SK-N-SH (cell line): ENCODE measurements around the gene EPHA6. TPM values are rescaled to one million over a fixed set of nuclear protein-coding genes. Genes with fewer than 3 reads are reported as not detected.

Experiments
- CTCF ChIA-PET: fragments of 300-600, 350-600 bp; formaldehyde crosslinking; extraction: SDS; loops from one replicate; lab custom pipeline; 2021; lab: Yijun Ruan, JAX
- POLR2A ChIA-PET: fragments of 350-600 bp; sonication (Branson Sonifier 250); formaldehyde crosslinking; extraction: SDS; loops from one replicate; lab custom pipeline; 2020; ENCODE audit warnings: antibody characterized with exemption, inconsistent platforms; lab: Yijun Ruan, JAX
- DNase-seq: peaks from one replicate; pipeline ENCODE4 v3.0.0; 2012
- H2AFZ ChIP-seq: fragments of 200-600 bp; sonication (generic); 2 replicates; pipeline ENCODE4 v1.8.1; 2016; ENCODE audit warnings: antibody characterized with exemption, mild to moderate bottlenecking, low read depth
- H3F3A ChIP-seq: fragments of 200-600 bp; sonication (generic); replicated peaks from 2 replicates; pipeline ENCODE3; 2016; ENCODE audit warnings: antibody characterized with exemption, mild to moderate bottlenecking; ENCODE audit not compliant: insufficient read depth
- H3K27ac ChIP-seq, 2 experiments: fragments of 200-500 bp in 1 of 2; fragments of 200-600 bp in 1 of 2; sonication (Bioruptor generic) in 1 of 2; sonication (generic), shearing (Covaris generic) in 1 of 2; 2 replicates each; pipeline versions ENCODE4 v1.5.1 to v1.6.1; 2014 to 2016; ENCODE audit warnings: low read depth in 2 of 2, inconsistent platforms in 1 of 2, low read length in 1 of 2, mild to moderate bottlenecking in 1 of 2, mixed read lengths in 1 of 2
- H3K27me3 ChIP-seq: fragments of 200-600 bp; sonication (generic), shearing (Covaris generic); 2 replicates; pipeline ENCODE4 v1.6.1; 2016; ENCODE audit warnings: mixed run types; ENCODE audit not compliant: insufficient read depth
- H3K36me3 ChIP-seq, 2 experiments: fragments of 200-500 bp in 1 of 2; fragments of 200-600 bp in 1 of 2; sonication (Bioruptor generic) in 1 of 2; sonication (generic) in 1 of 2; replicated peaks in 1 of 2; 2 replicates each; pipeline versions ENCODE3 to v1.5.1; 2014 to 2016; ENCODE audit warnings: low read length in 1 of 2, mild to moderate bottlenecking in 1 of 2; ENCODE audit not compliant: insufficient read depth in 2 of 2, control insufficient read depth in 1 of 2
- H3K4me1 ChIP-seq, 2 experiments: fragments of 200-500 bp in 1 of 2; fragments of 200-600 bp in 1 of 2; sonication (Bioruptor generic) in 1 of 2; sonication (generic), shearing (Covaris generic) in 1 of 2; 2 replicates each; pipeline versions ENCODE4 v1.5.1 to v1.6.1; 2014 to 2016; ENCODE audit warnings: low read depth in 1 of 2, low read length in 1 of 2, mixed run types in 1 of 2; ENCODE audit not compliant: insufficient read depth in 2 of 2, control insufficient read depth in 1 of 2
- H3K4me2 ChIP-seq: fragments of 200-600 bp; sonication (generic), shearing (Covaris generic); 2 replicates; pipeline ENCODE4 v1.6.1; 2017; ENCODE audit warnings: mixed run types
- H3K4me3 ChIP-seq, 2 experiments: fragments of 200-500 bp in 1 of 2; fragments of 200-600 bp in 1 of 2; sonication (Bioruptor generic) in 1 of 2; sonication (generic), shearing (Covaris generic) in 1 of 2; 2 replicates each; pipeline versions ENCODE4 v1.5.1 to v1.8.1; 2014 to 2016; ENCODE audit warnings: low read depth in 2 of 2, inconsistent platforms in 1 of 2, low read length in 1 of 2, mild to moderate bottlenecking in 1 of 2, mixed read lengths in 1 of 2, moderate library complexity in 1 of 2
- H3K79me2 ChIP-seq: fragments of 200-600 bp; sonication (generic); 2 replicates; pipeline ENCODE4 v1.8.1; 2017; ENCODE audit warnings: mild to moderate bottlenecking; ENCODE audit not compliant: insufficient read depth
- H3K9ac ChIP-seq: fragments of 200-600 bp; sonication (generic); 2 replicates; pipeline ENCODE4 v1.6.1; 2017; ENCODE audit warnings: mixed run types
- H3K9me2 ChIP-seq: fragments of 200-600 bp; sonication (generic); 2 replicates; pipeline ENCODE4 v1.6.1; 2017; ENCODE audit warnings: mixed run types
- H3K9me3 ChIP-seq: fragments of 200-600 bp; sonication (generic); 2 replicates; pipeline ENCODE4 v1.6.1; 2017; ENCODE audit warnings: mixed run types, mild to moderate bottlenecking, moderate library complexity
- H4K20me1 ChIP-seq: fragments of 200-600 bp; sonication (generic); 2 replicates; pipeline ENCODE4 v1.6.1; 2017; ENCODE audit warnings: mild to moderate bottlenecking, mixed run types; ENCODE audit not compliant: insufficient read depth
- CHD2 ChIP-seq: fragments of 150-350 bp; IDR thresholded peaks from 2 replicates; pipeline ENCODE4 v1.6.1; 2018; ENCODE audit warnings: low read length; ENCODE audit not compliant: partially characterized antibody
- CTCF ChIP-seq: fragments of 200-600 bp; sonication (generic); IDR thresholded peaks from 2 replicates; pipeline ENCODE4 v1.6.1; 2017; ENCODE audit warnings: antibody characterized with exemption, mild to moderate bottlenecking, moderate library complexity
- FOSL2 ChIP-seq: IDR thresholded peaks from 2 replicates; pipeline ENCODE4 v1.4.0; 2012; ENCODE audit warnings: low read depth, mild to moderate bottlenecking, moderate library complexity, borderline replicate concordance
- FOXJ3 ChIP-seq: sonication (generic); formaldehyde crosslinking; IDR thresholded peaks from 2 replicates; pipeline ENCODE4 v1.5.1; 2020; ENCODE audit warnings: mild to moderate bottlenecking, missing genetic modification reagents
- JUND ChIP-seq: IDR thresholded peaks from 2 replicates; pipeline ENCODE4 v1.4.0; 2012
- MEF2A ChIP-seq: IDR thresholded peaks from 2 replicates; pipeline ENCODE4 v1.4.0; 2012; ENCODE audit warnings: low read depth, borderline replicate concordance
- MXI1 ChIP-seq: IDR thresholded peaks from 2 replicates; pipeline ENCODE4 v1.6.1; 2012; ENCODE audit warnings: mild to moderate bottlenecking, low read depth, low read length, improper control_type of control experiment
- NFIC ChIP-seq: IDR thresholded peaks from 2 replicates; pipeline ENCODE4 v1.4.0; 2012; ENCODE audit warnings: borderline replicate concordance
- NRF1 ChIP-seq: IDR thresholded peaks from 2 replicates; pipeline ENCODE4 v1.6.1; 2012; ENCODE audit warnings: low read depth, mild to moderate bottlenecking, low read length
- POLR2AphosphoS5 ChIP-seq: IDR thresholded peaks from 2 replicates; pipeline ENCODE4 v1.6.1; 2012; ENCODE audit warnings: low read depth, low read length
- RCOR1 ChIP-seq: fragments of 150-350 bp; IDR thresholded peaks from 2 replicates; pipeline ENCODE4 v1.6.1; 2017; ENCODE audit warnings: antibody characterized with exemption, low read length
- RFX5 ChIP-seq: IDR thresholded peaks from 2 replicates; pipeline ENCODE4 v1.6.1; 2012; ENCODE audit warnings: mild to moderate bottlenecking, improper control_type of control experiment, low read length
- RXRA ChIP-seq: IDR thresholded peaks from 2 replicates; pipeline ENCODE4 v1.4.0; 2012; ENCODE audit warnings: low read depth, mild to moderate bottlenecking, borderline replicate concordance
- SIN3A ChIP-seq: IDR thresholded peaks from 2 replicates; pipeline ENCODE4 v1.6.1; 2012; ENCODE audit warnings: low read depth, mild to moderate bottlenecking, low read length, moderate library complexity, borderline replicate concordance
- SMC3 ChIP-seq: IDR thresholded peaks from 2 replicates; pipeline ENCODE4 v1.6.1; 2012; ENCODE audit warnings: low read depth, low read length, improper control_type of control experiment
- TAF1 ChIP-seq: IDR thresholded peaks from 2 replicates; pipeline ENCODE4 v1.6.1; 2012; ENCODE audit warnings: low read depth, mild to moderate bottlenecking, low read length, moderate library complexity, borderline replicate concordance
- TCF12 ChIP-seq: IDR thresholded peaks from 2 replicates; pipeline ENCODE4 v1.4.0; 2012
- TEAD4 ChIP-seq: IDR thresholded peaks from 2 replicates; pipeline ENCODE4 v1.4.0; 2012; ENCODE audit warnings: mild to moderate bottlenecking, borderline replicate concordance; ENCODE audit not compliant: insufficient read depth
- ZBTB33 ChIP-seq: IDR thresholded peaks from 2 replicates; pipeline ENCODE4 v1.4.0; 2012; ENCODE audit warnings: low read depth, borderline replicate concordance
- WGBS: methylation state at CpG from one replicate; pipeline ENCODE4 v1.1.6; 2017; ENCODE audit warnings: low lambda C conversion rate; 5-methylcytosine and 5-hydroxymethylcytosine counted together
- polyA plus RNA-seq, 3 experiments: library from polyadenylated mRNA; depleted of rRNA; stranded (reverse); fragments of >200 nt; gene quantifications; 2 replicates each; pipeline ENCODE4 v1.2.3, GENCODE V29; 2012
- TF ChIP-seq, protein P1 (sequence below): IDR thresholded peaks from 2 replicates; pipeline ENCODE4 v1.4.0; 2012; ENCODE audit warnings: low read depth
- TF ChIP-seq, protein P2 (sequence below): IDR thresholded peaks from 2 replicates; pipeline ENCODE4 v1.4.0; 2012; ENCODE audit warnings: low read depth, borderline replicate concordance
- TF ChIP-seq, protein P3 (sequence below): IDR thresholded peaks from 2 replicates; pipeline ENCODE4; 2012

The EPHA6 gene
- polyA plus RNA-seq, 1 of the 3 experiments (the other 2 are of a cell fraction) = not detected

GRCh38 chr3:96959901-96960641 is 145.7 kb downstream of the EPHA6 start:
- ChIA-PET POLR2A (no interaction called here), CTCF (no interaction called here)
- Histone ChIP-seq H2AFZ (no peak overlapping the region), H3K9me3 (no peaks in the 10 kb centered on the region), H3K79me2 (no peaks in the 10 kb centered on the region), H3K9ac (no peak overlapping the region), H3K27me3 (no peaks in the 10 kb centered on the region), H3K27ac (no peak overlapping the region), H3K9me2 (no peaks in the 10 kb centered on the region), H3K36me3 (no peaks in the 10 kb centered on the region), H3K4me3 (no peak overlapping the region), H3K4me1 (no peaks in the 10 kb centered on the region), H3F3A (no peaks in the 10 kb centered on the region), H3K4me2 (no peak overlapping the region), H4K20me1 (no peaks in the 10 kb centered on the region)
- 3% methylated on average over 4 of the region's 4 CpGs for WGBS
- no peak for TF ChIP-seq POLR2AphosphoS5
- no peak for TF ChIP-seq MXI1
- no peak for TF ChIP-seq JUND
- TF ChIP-seq FOXJ3 (CRISPR knock-in tag) = no peak
- TF ChIP-seq RCOR1 = no peak
- no peak for TF ChIP-seq NRF1
- no peak for TF ChIP-seq SIN3A
- TF ChIP-seq CHD2 = no peak
- no peak for TF ChIP-seq MEF2A
- no peak for TF ChIP-seq ZBTB33
- TF ChIP-seq RFX5 = no peak
- no peak for TF ChIP-seq SMC3
- TF ChIP-seq FOSL2 = no peak
- no peak for TF ChIP-seq TEAD4
- DNase-seq = no peak

DNA sequence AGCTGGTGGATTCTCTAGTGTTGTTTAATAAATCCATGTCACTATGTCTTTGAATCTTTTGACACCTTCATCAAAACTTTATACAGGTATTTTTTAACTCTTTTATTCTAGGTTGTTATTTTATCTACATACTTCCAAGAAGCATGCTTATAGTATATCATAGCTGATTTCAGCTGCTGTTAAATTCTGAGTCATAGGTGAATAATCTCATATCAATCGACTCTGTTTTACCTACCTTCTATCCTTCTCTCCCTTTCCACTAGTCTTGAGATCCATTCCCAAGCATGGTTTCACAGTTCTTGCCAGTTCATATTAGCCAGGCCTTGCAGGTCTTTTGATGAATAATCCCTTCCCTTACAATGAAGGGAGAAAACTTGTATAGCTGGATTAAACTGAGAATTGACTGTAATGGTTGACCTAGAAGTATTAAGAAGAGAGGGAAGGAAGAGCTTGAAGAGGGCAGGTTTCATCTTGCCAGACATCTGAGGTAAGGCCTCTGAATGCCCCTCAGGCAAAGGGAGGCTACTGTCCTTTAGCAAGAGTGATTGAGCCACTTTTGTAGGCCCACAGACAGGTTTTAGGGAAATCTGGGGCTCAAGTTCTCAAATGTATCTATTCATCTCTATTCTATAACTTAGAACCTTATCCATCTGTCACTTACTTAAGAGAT is 146.4 kb downstream of the EPHA6 start:
- H3K79me2 ChIP-seq = no peaks in the 10 kb centered on the region
- TF ChIP-seq, protein P1, sequence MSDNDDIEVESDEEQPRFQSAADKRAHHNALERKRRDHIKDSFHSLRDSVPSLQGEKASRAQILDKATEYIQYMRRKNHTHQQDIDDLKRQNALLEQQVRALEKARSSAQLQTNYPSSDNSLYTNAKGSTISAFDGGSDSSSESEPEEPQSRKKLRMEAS = no peak
- no peak for TF ChIP-seq SMC3
- TF ChIP-seq, protein P2, sequence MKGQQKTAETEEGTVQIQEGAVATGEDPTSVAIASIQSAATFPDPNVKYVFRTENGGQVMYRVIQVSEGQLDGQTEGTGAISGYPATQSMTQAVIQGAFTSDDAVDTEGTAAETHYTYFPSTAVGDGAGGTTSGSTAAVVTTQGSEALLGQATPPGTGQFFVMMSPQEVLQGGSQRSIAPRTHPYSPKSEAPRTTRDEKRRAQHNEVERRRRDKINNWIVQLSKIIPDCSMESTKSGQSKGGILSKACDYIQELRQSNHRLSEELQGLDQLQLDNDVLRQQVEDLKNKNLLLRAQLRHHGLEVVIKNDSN = no peak
- no peak for TF ChIP-seq CHD2
- TF ChIP-seq TAF1 = no peak
- TF ChIP-seq CTCF = no peak
- TF ChIP-seq NFIC = no peak
- no peak for TF ChIP-seq RXRA
- TF ChIP-seq FOSL2 = no peak
- TF ChIP-seq, protein P3, sequence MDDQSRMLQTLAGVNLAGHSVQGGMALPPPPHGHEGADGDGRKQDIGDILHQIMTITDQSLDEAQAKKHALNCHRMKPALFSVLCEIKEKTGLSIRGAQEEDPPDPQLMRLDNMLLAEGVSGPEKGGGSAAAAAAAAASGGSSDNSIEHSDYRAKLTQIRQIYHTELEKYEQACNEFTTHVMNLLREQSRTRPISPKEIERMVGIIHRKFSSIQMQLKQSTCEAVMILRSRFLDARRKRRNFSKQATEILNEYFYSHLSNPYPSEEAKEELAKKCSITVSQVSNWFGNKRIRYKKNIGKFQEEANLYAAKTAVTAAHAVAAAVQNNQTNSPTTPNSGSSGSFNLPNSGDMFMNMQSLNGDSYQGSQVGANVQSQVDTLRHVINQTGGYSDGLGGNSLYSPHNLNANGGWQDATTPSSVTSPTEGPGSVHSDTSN = no peak
- TF ChIP-seq TCF12 = no peak

More for the DNA sequence above, 146.4 kb downstream of the EPHA6 start:
- CTCF ChIA-PET = no interaction called here
- H3K9me3 ChIP-seq = no peaks in the 10 kb centered on the region
- no peak overlapping the region for H3K4me3 ChIP-seq
- H3K4me2 ChIP-seq = no peak overlapping the region
- H3K27me3 ChIP-seq = no peaks in the 10 kb centered on the region
- 0% methylated on average over 1 of the region's 1 CpG for WGBS
- H2AFZ ChIP-seq = no peak overlapping the region
- no peaks in the 10 kb centered on the region for H3K36me3 ChIP-seq
- POLR2A ChIA-PET = no interaction called here
- H3K9me2 ChIP-seq = no peaks in the 10 kb centered on the region
- H3F3A ChIP-seq = no peaks in the 10 kb centered on the region
- no peak overlapping the region for H3K9ac ChIP-seq
- no peaks in the 10 kb centered on the region for H3K4me1 ChIP-seq
- H4K20me1 ChIP-seq = no peaks in the 10 kb centered on the region
- H3K27ac ChIP-seq = no peak overlapping the region
- DNase-seq = no peak
